GM23338 (cell line): ENCODE data around the gene SORBS1. TPM values are rescaled to one million over a fixed set of nuclear protein-coding genes. Genes with fewer than 3 reads are reported as not detected.

ENCODE experiments used
- ATAC-seq: fragments of 200-7000 bp; cut with Tn5 transposase; 3 replicates; pipeline ENCODE4 v1.9.1; 2020
- DNase-seq: peaks from one replicate; pipeline ENCODE4 v3.0.0-alpha.2; 2015; ENCODE audit warnings: low spot score
- H2AFZ ChIP-seq: fragments of 200-600 bp; sonication (generic); 2 replicates; pipeline ENCODE4 v1.8.0; 2016; ENCODE audit warnings: antibody characterized with exemption, mild to moderate bottlenecking, moderate library complexity
- H3F3A ChIP-seq: fragments of 200-600 bp; sonication (generic); replicated peaks from 2 replicates; pipeline ENCODE4 v1.8.0; 2017; ENCODE audit warnings: antibody characterized with exemption, mixed run types, low read depth
- H3K27ac ChIP-seq: fragments of 200-600 bp; sonication (generic); 2 replicates; pipeline ENCODE4 v1.6.1; 2016; ENCODE audit warnings: low read depth
- H3K27me3 ChIP-seq: fragments of 200-600 bp; sonication (generic); 2 replicates; pipeline ENCODE4 v1.8.0; 2016; ENCODE audit warnings: mild to moderate bottlenecking, mixed run types, moderate library complexity; ENCODE audit not compliant: insufficient read depth
- H3K36me3 ChIP-seq: fragments of 200-600 bp; sonication (generic); 2 replicates; pipeline ENCODE4 v1.8.0; 2016; ENCODE audit warnings: mild to moderate bottlenecking; ENCODE audit not compliant: insufficient read depth
- H3K4me1 ChIP-seq: fragments of 200-600 bp; sonication (generic); 2 replicates; pipeline ENCODE4 v1.8.0; 2016; ENCODE audit warnings: mild to moderate bottlenecking, moderate library complexity; ENCODE audit not compliant: insufficient read depth
- H3K4me2 ChIP-seq: fragments of 200-600 bp; sonication (generic); 2 replicates; pipeline ENCODE4 v1.7.1; 2017; ENCODE audit warnings: mixed run types
- H3K4me3 ChIP-seq: fragments of 200-600 bp; sonication (generic); 2 replicates; pipeline ENCODE4 v1.6.1; 2016; ENCODE audit warnings: mixed run types
- H3K79me2 ChIP-seq: fragments of 200-600 bp; sonication (generic); replicated peaks from 2 replicates; pipeline ENCODE4 v1.8.0; 2017; ENCODE audit warnings: mild to moderate bottlenecking; ENCODE audit not compliant: insufficient read depth
- H3K9me2 ChIP-seq: fragments of 200-600 bp; sonication (generic); 2 replicates; pipeline ENCODE4 v1.8.0; 2017; ENCODE audit not compliant: insufficient read depth
- H4K20me1 ChIP-seq: fragments of 200-600 bp; sonication (generic); replicated peaks from 2 replicates; pipeline ENCODE4 v1.8.0; 2017; ENCODE audit warnings: mild to moderate bottlenecking; ENCODE audit not compliant: insufficient read depth
- H3K27ac Mint-ChIP-seq: 2 replicates; pipeline ENCODE4 v1.8.0; 2020; ENCODE audit warnings: inconsistent platforms, mild to moderate bottlenecking, moderate library complexity, mixed read lengths
- H3K27me3 Mint-ChIP-seq: 3 replicates; pipeline ENCODE4 v1.8.0; 2022; ENCODE audit warnings: low read depth, mild to moderate bottlenecking, moderate library complexity, mixed read lengths, inconsistent platforms; ENCODE audit not compliant: insufficient read depth, poor library complexity
- H3K36me3 Mint-ChIP-seq: 3 replicates; pipeline ENCODE4 v1.8.0; 2021; ENCODE audit warnings: low read depth, mild to moderate bottlenecking, inconsistent platforms, moderate library complexity, mixed read lengths
- H3K4me1 Mint-ChIP-seq: 3 replicates; pipeline ENCODE4 v1.8.0; 2020; ENCODE audit warnings: mild to moderate bottlenecking, inconsistent platforms, mixed read lengths
- H3K4me3 Mint-ChIP-seq: 3 replicates; pipeline ENCODE4 v1.8.0; 2021; ENCODE audit warnings: moderate library complexity, mild to moderate bottlenecking, inconsistent platforms, mixed read lengths
- H3K9me3 Mint-ChIP-seq: 3 replicates; pipeline ENCODE4 v1.8.0; 2020; ENCODE audit warnings: moderate library complexity, mild to moderate bottlenecking, inconsistent platforms, mixed read lengths
- CREB1 ChIP-seq: fragments of 250-450 bp; sonication (Bioruptor Pico); IDR thresholded peaks from 2 replicates; pipeline ENCODE4 v1.5.0; 2020; ENCODE audit warnings: low read depth, mild to moderate bottlenecking, moderate library complexity
- CTCF ChIP-seq, 2 experiments: fragments of 200-600 bp in 1 of 2; sonication (generic) in 1 of 2; conservative IDR thresholded peaks; 2 replicates each; pipeline versions ENCODE4 v1.5.1 to v1.6.1; 2016 to 2017; ENCODE audit warnings: antibody characterized with exemption in 2 of 2, low read depth in 2 of 2, mild to moderate bottlenecking in 2 of 2, moderate library complexity in 1 of 2
- ETS1 ChIP-seq: IDR thresholded peaks from 2 replicates; pipeline ENCODE4 v1.6.1; 2016; ENCODE audit warnings: antibody characterized with exemption
- EZH2 ChIP-seq: fragments of 200-600 bp; sonication (generic); IDR thresholded peaks from one replicate; pipeline ENCODE4 v1.8.0; 2017; ENCODE audit warnings: antibody characterized with exemption, mild to moderate bottlenecking, low read depth; ENCODE audit not compliant: unreplicated experiment
- EZH2phosphoT487 ChIP-seq: fragments of 200-600 bp; sonication (generic); IDR thresholded peaks from one replicate; pipeline ENCODE4 v1.8.1; 2018; ENCODE audit warnings: antibody characterized with exemption; ENCODE audit not compliant: unreplicated experiment
- JUNB ChIP-seq: IDR thresholded peaks from one replicate; pipeline ENCODE4 v1.6.1; 2016; ENCODE audit warnings: antibody characterized with exemption; ENCODE audit not compliant: unreplicated experiment
- NANOG ChIP-seq: IDR thresholded peaks from 2 replicates; pipeline ENCODE4 v1.6.1; 2016; ENCODE audit warnings: antibody characterized with exemption, borderline replicate concordance
- POLR2AphosphoS5 ChIP-seq: IDR thresholded peaks from 2 replicates; pipeline ENCODE4 v1.6.1; 2016; ENCODE audit warnings: antibody characterized with exemption, low read depth
- STAT1 ChIP-seq: IDR thresholded peaks from one replicate; pipeline ENCODE4 v1.6.1; 2016; ENCODE audit warnings: antibody characterized with exemption; ENCODE audit not compliant: unreplicated experiment
- ZNF114 ChIP-seq: fragments of 250-450 bp; sonication (Bioruptor Pico); IDR thresholded peaks from 2 replicates; pipeline ENCODE4 v1.5.0; 2020; ENCODE audit warnings: mild to moderate bottlenecking, moderate library complexity
- ZNF331 ChIP-seq: fragments of 250-450 bp; sonication (Bioruptor Pico); IDR thresholded peaks from 2 replicates; pipeline ENCODE4 v1.5.0; 2020; ENCODE audit warnings: low read depth, mild to moderate bottlenecking, moderate library complexity
- ZNF462 ChIP-seq: fragments of 250-450 bp; sonication (Bioruptor Pico); IDR thresholded peaks from 2 replicates; pipeline ENCODE4 v1.5.0; 2020; ENCODE audit warnings: mild to moderate bottlenecking, moderate library complexity
- polyA plus RNA-seq: library from polyadenylated mRNA; unstranded; fragments of >200 nt; fragmentation: Nextera tagmentation; extraction: Ambion mirVana; gene quantifications from 2 replicates; pipeline ENCODE4 v1.2.1, GENCODE V29; 2016
- total RNA-seq: library from RNA; depleted of rRNA; stranded (reverse); fragments of >200 nt; shearing (Covaris generic); gene quantifications from 2 replicates; pipeline ENCODE4 v1.2.3, GENCODE V29; 2014

SORBS1 gene
- total and polyA plus RNA-seq, 2 experiments from 2014 or later = 47.7 to 51.5 TPM

GRCh38 chr10:95536894-95537541, 24.2 kb downstream of the SORBS1 start (continued):
- TF ChIP-seq EZH2phosphoT487 (no peak), EZH2 (no peak), POLR2AphosphoS5 (no peak), STAT1 (no peak), CTCF (conservative IDR thresholded peaks at IDR 0.05; ENCODE audit: low read depth in 2 of 2) (no peak)

- H3K9me3 Mint-ChIP-seq = no peaks in the 10 kb centered on the region
- H3K4me3 Mint-ChIP-seq = no peak overlapping the region
- Histone ChIP-seq H2AFZ (no peak overlapping the region), H4K20me1 (peaks cover 28% of the 10 kb centered on the region), H3K4me1 (peaks cover 44% of the 10 kb centered on the region), H3F3A (0 out of 2 replicates have a peak, but pooled peaks cover 6% of the 10 kb centered on the region), H3K4me2 (no peak overlapping the region), H3K36me3 (no peaks in the 10 kb centered on the region), H3K4me3 (no peak overlapping the region), H3K27me3 (no peaks in the 10 kb centered on the region), H3K27ac (peak overlapping the region; percentile 51; the same call in 1 of the 2 replicates), H3K79me2 (peaks cover 84% of the 10 kb centered on the region), H3K9me2 (peaks cover 7% of the 10 kb centered on the region; the same call in 1 of the 2 replicates)
- no peak for ATAC-seq
- peaks cover 3% of the 10 kb centered on the region for H3K27me3 Mint-ChIP-seq
- H3K4me1 Mint-ChIP-seq = peaks cover 30% of the 10 kb centered on the region
- H3K27ac Mint-ChIP-seq = no peak overlapping the region; the same call in 1 of the 2 replicates
- DNase-seq = no peak
- H3K36me3 Mint-ChIP-seq = no peaks in the 10 kb centered on the region
- TF ChIP-seq NANOG = no peak
- TF ChIP-seq POLR2AphosphoS5 = no peak
- no peak for TF ChIP-seq ZNF462 (CRISPR knock-in tag)
- no peak for TF ChIP-seq ZNF331 (CRISPR knock-in tag)
- no peak for TF ChIP-seq CTCF (conservative IDR thresholded peaks at IDR 0.05; ENCODE audit: low read depth in 2 of 2)
- TF ChIP-seq EZH2phosphoT487 = no peak
- TF ChIP-seq STAT1 = no peak
- TF ChIP-seq ETS1 = no peak
- TF ChIP-seq EZH2 = no peak
- no peak for TF ChIP-seq CREB1 (CRISPR knock-in tag)
- no peak for TF ChIP-seq JUNB
- no peak for TF ChIP-seq ZNF114 (CRISPR knock-in tag)
These were observed 25.2 kb downstream of the SORBS1 start for GRCh38 chr10:95536017-95536416.
